Liver (tissue), 9 donors: ENCODE results near the gene ACP4. TPM values are rescaled to one million over a fixed set of nuclear protein-coding genes. Genes with fewer than 3 reads are reported as not detected.

Source experiments
- DNase-seq: peaks from one replicate; pipeline ENCODE4 v3.0.0-alpha.2; 2017; ENCODE audit warnings: low spot score
- H3K27ac ChIP-seq, 2 donors: one replicate each; pipeline ENCODE4 v1.7.0; 2013; ENCODE audit warnings: inconsistent platforms in 2 of 2, low read length in 2 of 2, control low read depth in 1 of 2, low read depth in 1 of 2, mild to moderate bottlenecking in 1 of 2
- H3K27me3 ChIP-seq, 4 donors: one replicate each; pipeline versions ENCODE4 v1.6.1 to v1.7.0; 2013; ENCODE audit warnings: low read length in 3 of 4, inconsistent platforms in 1 of 4, mild to moderate bottlenecking in 1 of 4, moderate library complexity in 1 of 4; ENCODE audit not compliant: control insufficient read depth in 4 of 4, insufficient read depth in 4 of 4
- H3K36me3 ChIP-seq, 4 donors: one replicate each; pipeline versions ENCODE4 v1.6.1 to v1.7.0; 2013; ENCODE audit warnings: low read length in 3 of 4, mild to moderate bottlenecking in 3 of 4, low read depth in 1 of 4, moderate library complexity in 1 of 4; ENCODE audit not compliant: control insufficient read depth in 4 of 4, insufficient read depth in 3 of 4
- H3K4me1 ChIP-seq, 4 donors: one replicate each; pipeline versions ENCODE4 v1.6.1 to v1.7.0; 2013; ENCODE audit warnings: low read length in 3 of 4, mild to moderate bottlenecking in 3 of 4, moderate library complexity in 1 of 4; ENCODE audit not compliant: control insufficient read depth in 4 of 4, insufficient read depth in 4 of 4
- H3K4me3 ChIP-seq, 3 donors: one replicate each; pipeline versions ENCODE4 v1.6.1 to v1.7.0; 2013; ENCODE audit warnings: low read length in 3 of 3, control low read depth in 1 of 3, low read depth in 1 of 3, mild to moderate bottlenecking in 1 of 3
- H3K9ac ChIP-seq, 2 donors: one replicate each; pipeline ENCODE4 v1.7.0; 2013; ENCODE audit warnings: low read length in 2 of 2, mild to moderate bottlenecking in 2 of 2, moderate library complexity in 2 of 2, control low read depth in 1 of 2, low read depth in 1 of 2
- H3K9me3 ChIP-seq, 4 donors: one replicate each; pipeline versions ENCODE4 v1.6.1 to v1.7.0; 2013; ENCODE audit warnings: low read length in 3 of 4; ENCODE audit not compliant: control insufficient read depth in 4 of 4
- ATF3 ChIP-seq: IDR thresholded peaks from 2 replicates; pipeline ENCODE4 v1.6.1; 2016; ENCODE audit warnings: antibody characterized with exemption
- CTCF ChIP-seq: fragments of 150-350 bp; IDR thresholded peaks from 2 replicates; pipeline ENCODE4 v1.5.1; 2017; ENCODE audit warnings: improper control_type of control experiment, low read depth, low read length; ENCODE audit not compliant: missing input control
- EGR1 ChIP-seq, 2 donors: IDR thresholded peaks; 2 replicates each; pipeline ENCODE4 v1.6.1; 2016 to 2018; ENCODE audit warnings: antibody characterized with exemption in 2 of 2, low read depth in 2 of 2
- FOXA1 ChIP-seq: IDR thresholded peaks from 2 replicates; pipeline ENCODE4 v1.6.1; 2016; ENCODE audit warnings: antibody characterized with exemption
- FOXA2 ChIP-seq: IDR thresholded peaks from 2 replicates; pipeline ENCODE4 v1.6.1; 2016; ENCODE audit warnings: antibody characterized with exemption
- GABPA ChIP-seq, 2 donors: IDR thresholded peaks in 1 of 2; conservative IDR thresholded peaks in 1 of 2; 2 replicates each; pipeline ENCODE4 v1.6.1; 2016; ENCODE audit warnings: antibody characterized with exemption in 2 of 2, mild to moderate bottlenecking in 1 of 2, moderate library complexity in 1 of 2
- JUND ChIP-seq, 2 donors: IDR thresholded peaks; 2 replicates each; pipeline ENCODE4 v1.6.1; 2016; ENCODE audit warnings: antibody characterized with exemption in 2 of 2
- MAX ChIP-seq: IDR thresholded peaks from 2 replicates; pipeline ENCODE4 v1.6.1; 2016; ENCODE audit warnings: antibody characterized with exemption
- NR2F2 ChIP-seq: IDR thresholded peaks from 2 replicates; pipeline ENCODE4 v1.6.1; 2016; ENCODE audit warnings: antibody characterized with exemption
- RAD21 ChIP-seq, 2 donors: IDR thresholded peaks; 2 replicates each; pipeline ENCODE4 v1.6.1; 2016; ENCODE audit warnings: antibody characterized with exemption in 2 of 2, mild to moderate bottlenecking in 2 of 2
- RXRA ChIP-seq, 2 donors: IDR thresholded peaks; 2 replicates each; pipeline ENCODE4 v1.6.1; 2017 to 2018; ENCODE audit warnings: antibody characterized with exemption in 2 of 2, mild to moderate bottlenecking in 1 of 2
- TAF1 ChIP-seq: conservative IDR thresholded peaks from 2 replicates; pipeline ENCODE4 v1.6.1; 2016; ENCODE audit warnings: antibody characterized with exemption, mild to moderate bottlenecking
- YY1 ChIP-seq: IDR thresholded peaks from 2 replicates; pipeline ENCODE4 v1.6.1; 2016; ENCODE audit warnings: antibody characterized with exemption, mild to moderate bottlenecking
- ZBTB33 ChIP-seq: IDR thresholded peaks from 2 replicates; pipeline ENCODE4 v1.6.1; 2016; ENCODE audit warnings: antibody characterized with exemption
- WGBS: extraction: QIAGEN DNeasy Blood & Tissue Kit; methylation state at CpG from one replicate; pipeline ENCODE4 v1.1.7; 2013; 5-methylcytosine and 5-hydroxymethylcytosine counted together
- polyA plus RNA-seq, 2 donors: library from polyadenylated mRNA; stranded (reverse) in 1 of 2; unstranded in 1 of 2; fragments of 200-250 nt in 1 of 2; fragments of >200 nt in 1 of 2; fragmentation: Nextera tagmentation in 1 of 2; extraction: Ambion mirVana in 1 of 2; gene quantifications; one replicate each; pipeline versions ENCODE4 v1.2.1 to v1.2.3, GENCODE V29; 2013 to 2015
- total RNA-seq, 2 donors: library from RNA; depleted of rRNA; stranded (reverse); fragments of >200 nt; gene quantifications; one replicate each; pipeline ENCODE4 v1.2.3, GENCODE V29; 2014
- donor health status: healthy.
- donor health status: healthy.
- donor health status: healthy.
- donor health status: healthy.
- donor health status: healthy.

Gene ACP4
- total and polyA plus RNA-seq, 4 donors, result 0.06 to 0.19 TPM; not detected in 2

GRCh38 chr19:50777261-50777660, 13.0 kb upstream of the ACP4 start (continued):
- TF ChIP-seq CTCF (no peak), JUND (IDR thresholded peaks at IDR 0.05) (no peak), EGR1 (IDR thresholded peaks at IDR 0.05; ENCODE audit: low read depth in 2 of 2) (no peak)

- Histone ChIP-seq H3K9me3 (no peaks in the 10 kb centered on the region), H3K36me3 (no peaks in the 10 kb centered on the region), H3K9ac (no peak overlapping the region), H3K4me3 (no peak overlapping the region), H3K4me1 (no peaks in the 10 kb centered on the region), H3K27ac (no peak overlapping the region), H3K27me3 (peaks cover 2 to 11% (median 6%) of the 10 kb centered on the region in 4 donors)
- WGBS, result 2% methylated on average over 30 of the region's 30 CpGs
- no peak for DNase-seq
- TF ChIP-seq RAD21 (IDR thresholded peaks at IDR 0.05), result no peak
- TF ChIP-seq FOXA2, result no peak
- no peak for TF ChIP-seq GABPA (IDR thresholded peaks at IDR 0.05 in 1 of 2, conservative IDR thresholded peaks at IDR 0.05 in 1 of 2)
These were observed 12.3 kb upstream of the ACP4 start for GRCh38 chr19:50777830-50778303.

GRCh38 chr19:50778906-50779430, 11.2 kb upstream of the ACP4 start:
- peaks cover 2 to 11% (median 6%) of the 10 kb centered on the region in 4 donors for H3K27me3 ChIP-seq
- TF ChIP-seq FOXA1, result no peak
- TF ChIP-seq ATF3, result no peak
- TF ChIP-seq ZBTB33, result no peak
- TF ChIP-seq EGR1 (IDR thresholded peaks at IDR 0.05; ENCODE audit: low read depth in 2 of 2), result no peak
- no peak for TF ChIP-seq MAX
- no peak for TF ChIP-seq NR2F2
- no peak for TF ChIP-seq TAF1
- TF ChIP-seq RXRA (IDR thresholded peaks at IDR 0.05), result no peak
- TF ChIP-seq JUND (IDR thresholded peaks at IDR 0.05), result no peak
- no peak for TF ChIP-seq GABPA (IDR thresholded peaks at IDR 0.05 in 1 of 2, conservative IDR thresholded peaks at IDR 0.05 in 1 of 2)
- no peak for TF ChIP-seq CTCF
- no peak for TF ChIP-seq YY1
- no peak for DNase-seq
- no peak overlapping the region for H3K27ac ChIP-seq
- WGBS, result 49% methylated on average over 7 of the region's 7 CpGs
- H3K4me1 ChIP-seq, result no peaks in the 10 kb centered on the region
- no peaks in the 10 kb centered on the region for H3K36me3 ChIP-seq
- no peak overlapping the region for H3K9ac ChIP-seq
- no peaks in the 10 kb centered on the region for H3K9me3 ChIP-seq
- H3K4me3 ChIP-seq, result no peak overlapping the region
